Measurements from ENCODE around the gene PIEZO2.

GRCh38 chr18:11053293-11053692, 96.1 kb downstream of the PIEZO2 start:
- TF ChIP-seq CTCF (IDR thresholded peaks at IDR 0.05), result no peak
- TF ChIP-seq POLR2A (IDR thresholded peaks at IDR 0.05), result no peak
- no peak for TF ChIP-seq EP300 (IDR thresholded peaks at IDR 0.05)

All from ovary (tissue), 3 donors.